ENCODE data around the gene NFKBIE. TPM values are rescaled to one million over a fixed set of nuclear protein-coding genes. Genes with fewer than 3 reads are reported as not detected.

Gene NFKBIE
- total RNA-seq, 1 experiment from 2014 or later: 6.0 TPM

DNA sequence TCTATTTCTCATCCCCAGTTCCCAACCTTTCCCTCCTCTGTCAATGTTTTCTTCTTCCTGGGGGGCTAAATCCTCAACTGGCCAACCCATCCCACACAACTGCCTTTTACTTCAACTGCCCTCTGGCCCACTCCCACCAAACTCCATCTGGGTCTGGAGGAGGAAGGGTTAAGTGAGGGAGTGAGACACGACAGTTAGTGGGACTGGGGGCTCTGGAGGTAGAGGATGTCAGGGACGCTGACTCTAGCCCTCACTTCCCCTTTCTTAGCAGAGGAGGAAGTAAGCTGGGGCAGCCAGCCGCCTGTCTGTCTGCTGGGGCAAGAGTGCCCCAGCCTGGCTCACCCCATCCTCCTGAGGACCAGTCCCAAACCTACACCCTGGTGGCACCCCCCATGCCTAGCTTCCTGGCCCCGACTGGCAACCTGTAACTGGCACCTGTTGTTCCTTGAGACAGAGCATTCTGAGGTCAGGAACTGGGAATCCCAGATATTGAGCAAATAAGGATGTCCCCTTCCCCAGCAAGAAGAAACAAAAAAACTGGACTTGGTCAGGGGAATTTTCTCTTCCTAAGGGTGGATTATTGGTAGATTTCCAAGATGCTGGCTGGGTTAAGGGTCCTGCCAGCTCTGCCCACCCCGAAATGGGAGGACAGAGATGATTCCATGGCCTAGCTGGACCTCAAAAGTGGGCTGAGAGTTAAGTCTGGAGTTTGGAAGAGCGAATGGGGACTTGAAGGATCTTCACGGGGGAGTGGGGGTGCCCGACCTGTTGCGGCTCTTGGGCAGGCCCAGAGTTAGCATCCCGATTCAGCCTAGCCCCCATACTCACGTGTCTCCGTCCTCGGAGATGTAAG lies 971 bp downstream of the NFKBIE start:
- no TSS peak for BruUV-seq (replicated peaks)
- Mint-ChIP-seq H3K36me3 (ENCODE audit: insufficient read depth, unreplicated experiment) (no peaks in the 10 kb centered on the region), H3K27ac (ENCODE audit: low read depth, unreplicated experiment) (peak overlapping the region; percentile 77), H3K4me3 (ENCODE audit: unreplicated experiment) (peak overlapping the region; percentile 91), H3K27me3 (ENCODE audit: insufficient read depth, unreplicated experiment) (peaks cover 1% of the 10 kb centered on the region), H3K4me1 (ENCODE audit: insufficient read depth, unreplicated experiment) (peaks cover 23% of the 10 kb centered on the region), H3K9me3 (ENCODE audit: unreplicated experiment) (no peaks in the 10 kb centered on the region)
- CTCF ChIA-PET: interaction anchor here (0.7 to 1.9 kb wide), 9 partner anchors 9 to 96 kb away, joined by 3 to 8 read pairs (median 3); no protein-coding TSS in a partner anchor
- intact Hi-C loops (cut with micrococcal nuclease): loop anchor here (2.0 to 5.0 kb wide), 2 partner anchors 48 to 193 kb away; partner anchors contain the start of gene AARS2
- no peak for DNase-seq (ENCODE audit: unreplicated experiment)
- POLR2A ChIA-PET: interaction anchor here (1.3 to 3.3 kb wide), 4 partner anchors 8 to 75 kb away, joined by 3 to 25 read pairs (median 7); partner anchors contain the start of gene HSP90AB1
- TF ChIP-seq, protein P1, sequence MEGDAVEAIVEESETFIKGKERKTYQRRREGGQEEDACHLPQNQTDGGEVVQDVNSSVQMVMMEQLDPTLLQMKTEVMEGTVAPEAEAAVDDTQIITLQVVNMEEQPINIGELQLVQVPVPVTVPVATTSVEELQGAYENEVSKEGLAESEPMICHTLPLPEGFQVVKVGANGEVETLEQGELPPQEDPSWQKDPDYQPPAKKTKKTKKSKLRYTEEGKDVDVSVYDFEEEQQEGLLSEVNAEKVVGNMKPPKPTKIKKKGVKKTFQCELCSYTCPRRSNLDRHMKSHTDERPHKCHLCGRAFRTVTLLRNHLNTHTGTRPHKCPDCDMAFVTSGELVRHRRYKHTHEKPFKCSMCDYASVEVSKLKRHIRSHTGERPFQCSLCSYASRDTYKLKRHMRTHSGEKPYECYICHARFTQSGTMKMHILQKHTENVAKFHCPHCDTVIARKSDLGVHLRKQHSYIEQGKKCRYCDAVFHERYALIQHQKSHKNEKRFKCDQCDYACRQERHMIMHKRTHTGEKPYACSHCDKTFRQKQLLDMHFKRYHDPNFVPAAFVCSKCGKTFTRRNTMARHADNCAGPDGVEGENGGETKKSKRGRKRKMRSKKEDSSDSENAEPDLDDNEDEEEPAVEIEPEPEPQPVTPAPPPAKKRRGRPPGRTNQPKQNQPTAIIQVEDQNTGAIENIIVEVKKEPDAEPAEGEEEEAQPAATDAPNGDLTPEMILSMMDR (IDR thresholded peaks at IDR 0.05; ENCODE audit: unreplicated experiment): no peak

DNA sequence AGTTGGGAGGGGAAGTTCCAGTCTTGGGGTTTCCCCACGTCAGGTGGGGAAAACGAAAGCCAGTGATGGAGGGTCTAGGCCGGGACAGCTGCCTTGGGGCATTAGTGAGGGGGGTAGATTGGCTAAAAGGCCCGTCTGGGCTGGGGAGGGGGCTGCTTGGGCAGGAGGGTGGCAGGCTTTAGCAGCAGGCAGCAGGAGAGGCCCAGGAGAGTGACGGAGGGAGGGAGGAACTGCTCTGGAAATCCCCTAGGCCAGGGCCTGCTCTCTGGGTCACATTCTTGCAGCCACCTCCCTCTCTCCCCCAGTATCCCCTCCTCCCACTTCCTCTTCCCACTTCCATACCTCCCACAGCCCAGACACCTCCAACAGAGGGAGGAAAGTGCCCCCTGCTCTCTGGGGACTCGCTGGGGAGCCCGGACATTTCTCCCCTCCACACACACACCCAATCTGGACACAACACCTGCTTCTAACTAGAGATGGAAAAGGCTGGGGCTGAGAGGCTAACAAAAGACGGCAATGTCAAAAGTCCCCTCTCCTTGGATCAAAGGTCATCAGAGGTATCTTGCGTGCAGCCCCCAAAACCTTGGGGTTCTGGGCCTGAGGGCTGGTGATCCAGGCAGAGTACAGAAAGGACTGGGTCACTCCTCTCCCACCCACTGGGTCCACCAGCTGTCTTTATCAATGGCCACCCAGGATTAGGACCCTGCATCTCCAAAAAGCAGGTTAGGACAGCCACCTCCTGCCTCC lies 1.8 kb downstream of the NFKBIE start:
- Mint-ChIP-seq H3K4me3 (ENCODE audit: unreplicated experiment) (peak overlapping the region; percentile 91), H3K9me3 (ENCODE audit: unreplicated experiment) (no peaks in the 10 kb centered on the region), H3K27ac (ENCODE audit: low read depth, unreplicated experiment) (peak overlapping the region; percentile 77), H3K36me3 (ENCODE audit: insufficient read depth, unreplicated experiment) (no peaks in the 10 kb centered on the region), H3K4me1 (ENCODE audit: insufficient read depth, unreplicated experiment) (peaks cover 23% of the 10 kb centered on the region), H3K27me3 (ENCODE audit: insufficient read depth, unreplicated experiment) (no peaks in the 10 kb centered on the region)
- POLR2A ChIA-PET: interaction anchor here (1.6 to 3.3 kb wide), 2 partner anchors 16 to 76 kb away, joined by 7 to 25 read pairs; partner anchors contain the start of gene HSP90AB1
- CTCF ChIA-PET: interaction anchor here (0.8 to 1.9 kb wide), 6 partner anchors 21 to 95 kb away, joined by 3 to 8 read pairs (median 4); no protein-coding TSS in a partner anchor
- BruUV-seq (replicated peaks): no TSS peak
- intact Hi-C loops (cut with micrococcal nuclease): loop anchor here (2.0 kb wide), 1 partner anchor 49 kb away; the partner anchor contains the start of gene AARS2
- TF ChIP-seq, protein P1 (IDR thresholded peaks at IDR 0.05; ENCODE audit: unreplicated experiment): no peak
- no peak for DNase-seq (ENCODE audit: unreplicated experiment)

DNA sequence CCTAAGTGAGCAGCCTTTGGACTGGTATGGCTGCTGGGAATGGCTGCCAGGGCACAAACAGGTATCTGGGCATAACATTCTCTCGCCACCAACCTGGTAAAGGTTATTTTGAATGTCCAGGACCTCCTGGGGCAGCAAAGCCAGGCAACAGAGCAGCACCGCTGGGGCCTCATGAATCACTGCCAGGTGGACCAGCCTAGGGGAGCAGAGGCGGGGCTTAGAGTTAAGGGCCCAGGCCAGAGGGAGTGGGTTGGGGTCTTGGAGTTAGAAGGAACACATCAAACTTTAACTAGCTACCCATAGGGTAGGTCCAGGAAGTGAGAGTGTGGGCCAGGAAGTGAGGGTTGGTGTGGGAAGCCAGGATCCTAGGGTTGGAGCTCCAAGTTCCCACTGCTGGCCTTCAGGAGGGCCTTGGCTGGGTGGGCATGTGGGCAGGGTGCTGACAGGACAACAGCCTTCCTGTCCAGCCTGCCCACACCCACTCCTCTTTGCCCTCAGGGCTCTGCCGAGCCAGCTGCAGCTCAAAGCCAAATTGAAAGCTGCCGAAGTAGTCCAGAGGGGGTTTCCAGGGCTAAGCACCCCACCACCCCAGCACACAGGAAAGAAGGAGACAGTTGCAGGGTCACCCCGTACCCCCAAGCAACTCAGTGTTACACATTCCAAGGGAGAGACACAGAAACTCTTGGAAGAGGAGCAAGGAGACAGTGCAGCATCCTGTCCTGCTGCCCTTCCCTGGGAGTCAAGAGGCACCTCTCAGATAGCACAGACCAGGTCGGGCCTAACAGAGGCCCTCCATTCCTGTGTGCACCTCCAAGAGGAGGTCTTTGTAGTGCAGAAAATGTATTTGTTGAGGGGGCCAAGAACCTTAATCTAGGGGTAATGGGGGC lies 2.6 kb downstream of the NFKBIE start:
- no peak for DNase-seq (ENCODE audit: unreplicated experiment)
- ChIA-PET CTCF (interaction anchor here (1.0 to 1.8 kb wide), 4 partner anchors 9 to 81 kb away, joined by 3 to 9 read pairs (median 4); no protein-coding TSS in a partner anchor), POLR2A (interaction anchor here (0.7 to 3.3 kb wide), 5 partner anchors 9 to 25 kb away, joined by 3 to 25 read pairs (median 3); partner anchors contain the start of gene HSP90AB1)
- Mint-ChIP-seq H3K4me3 (ENCODE audit: unreplicated experiment) (peak overlapping the region; percentile 91), H3K9me3 (ENCODE audit: unreplicated experiment) (no peaks in the 10 kb centered on the region), H3K36me3 (ENCODE audit: insufficient read depth, unreplicated experiment) (peaks cover 3% of the 10 kb centered on the region), H3K27me3 (ENCODE audit: insufficient read depth, unreplicated experiment) (no peaks in the 10 kb centered on the region), H3K27ac (ENCODE audit: low read depth, unreplicated experiment) (peak overlapping the region; percentile 77), H3K4me1 (ENCODE audit: insufficient read depth, unreplicated experiment) (peaks cover 29% of the 10 kb centered on the region)
- no TSS peak for BruUV-seq (replicated peaks)
- intact Hi-C loops (cut with micrococcal nuclease): no loop called here
- TF ChIP-seq, protein P1 (IDR thresholded peaks at IDR 0.05; ENCODE audit: unreplicated experiment): no peak
